Measurements from ENCODE around the gene CIROP.

DNA sequence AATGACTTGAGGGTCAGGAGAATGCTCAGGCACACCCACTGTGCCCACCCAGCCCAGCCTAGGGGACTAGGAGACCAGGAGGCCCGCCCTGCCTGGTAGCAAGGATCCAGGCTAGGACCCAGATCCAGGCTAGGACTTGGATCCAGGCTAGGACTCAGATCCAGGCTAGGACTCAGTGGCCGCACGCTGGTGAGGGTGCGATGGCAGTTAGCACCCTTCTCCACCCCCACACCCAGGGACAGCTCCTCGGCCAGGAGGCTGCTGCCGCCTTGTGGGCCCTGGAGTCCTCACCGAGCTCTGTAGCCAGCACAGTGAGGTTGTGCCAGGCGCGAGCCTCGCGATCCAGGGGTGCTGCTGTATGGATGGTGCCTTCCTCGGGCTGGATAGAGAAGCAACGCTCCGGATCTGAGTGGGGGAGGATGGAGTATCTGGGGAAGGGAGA, 52.6 kb downstream of the CIROP start:
- TF ChIP-seq, protein P1, sequence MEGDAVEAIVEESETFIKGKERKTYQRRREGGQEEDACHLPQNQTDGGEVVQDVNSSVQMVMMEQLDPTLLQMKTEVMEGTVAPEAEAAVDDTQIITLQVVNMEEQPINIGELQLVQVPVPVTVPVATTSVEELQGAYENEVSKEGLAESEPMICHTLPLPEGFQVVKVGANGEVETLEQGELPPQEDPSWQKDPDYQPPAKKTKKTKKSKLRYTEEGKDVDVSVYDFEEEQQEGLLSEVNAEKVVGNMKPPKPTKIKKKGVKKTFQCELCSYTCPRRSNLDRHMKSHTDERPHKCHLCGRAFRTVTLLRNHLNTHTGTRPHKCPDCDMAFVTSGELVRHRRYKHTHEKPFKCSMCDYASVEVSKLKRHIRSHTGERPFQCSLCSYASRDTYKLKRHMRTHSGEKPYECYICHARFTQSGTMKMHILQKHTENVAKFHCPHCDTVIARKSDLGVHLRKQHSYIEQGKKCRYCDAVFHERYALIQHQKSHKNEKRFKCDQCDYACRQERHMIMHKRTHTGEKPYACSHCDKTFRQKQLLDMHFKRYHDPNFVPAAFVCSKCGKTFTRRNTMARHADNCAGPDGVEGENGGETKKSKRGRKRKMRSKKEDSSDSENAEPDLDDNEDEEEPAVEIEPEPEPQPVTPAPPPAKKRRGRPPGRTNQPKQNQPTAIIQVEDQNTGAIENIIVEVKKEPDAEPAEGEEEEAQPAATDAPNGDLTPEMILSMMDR (conservative IDR thresholded peaks at IDR 0.05), result no peak
- TF ChIP-seq ZFX (IDR thresholded peaks at IDR 0.05), result no peak
